Activated CD8-positive, alpha-beta T cell treated with anti-CD3 and anti-CD28 coated beads, Interleukin-2, amount 10 ng/mL, durations not matched to agents 7 days and 5 days (primary cell): ENCODE data around the gene FIS1. TPM values are rescaled to one million over a fixed set of nuclear protein-coding genes. Genes with fewer than 3 reads are reported as not detected.

ENCODE experiments used
- ATAC-seq: fragments of 150-1000 bp; cut with Tn5 transposase; one replicate; pipeline ENCODE4 v1.10.0; 2021; ENCODE audit warnings: moderate library complexity
- CTCF ChIA-PET: fragments of 350-600 bp; sonication (Branson Sonifier 250); formaldehyde crosslinking; loops from one replicate; lab custom pipeline; 2021; ENCODE audit warnings: antibody characterized with exemption; lab: Charles Lee
- POLR2A ChIA-PET: fragments of 350-600 bp; sonication (Branson Sonifier 250); formaldehyde crosslinking; loops from one replicate; lab custom pipeline; 2021; ENCODE audit warnings: antibody characterized with exemption; lab: Charles Lee
- DNase-seq: peaks from one replicate; pipeline ENCODE4 v3.0.0-alpha.2; 2020
- H3K27ac Mint-ChIP-seq: one replicate; pipeline ENCODE4 v1.8.0; 2021; ENCODE audit warnings: mild to moderate bottlenecking, mixed read lengths
- H3K27me3 Mint-ChIP-seq: one replicate; pipeline ENCODE4 v1.8.0; 2021; ENCODE audit warnings: low read depth, mixed read lengths
- H3K36me3 Mint-ChIP-seq: one replicate; pipeline ENCODE4 v1.8.0; 2021; ENCODE audit warnings: low read depth, mixed read lengths
- H3K4me1 Mint-ChIP-seq: one replicate; pipeline ENCODE4 v1.8.0; 2021; ENCODE audit warnings: low read depth, mixed read lengths
- H3K4me3 Mint-ChIP-seq: one replicate; pipeline ENCODE4 v1.8.0; 2021; ENCODE audit warnings: mild to moderate bottlenecking, mixed read lengths
- H3K9me3 Mint-ChIP-seq: one replicate; pipeline ENCODE4 v1.8.0; 2022; ENCODE audit warnings: mixed read lengths; ENCODE audit not compliant: insufficient read depth
- total RNA-seq, 2 experiments: library from RNA; stranded (reverse); gene quantifications; one replicate each; pipeline ENCODE4 v1.2.3, GENCODE V29; 2021

FIS1 gene
- total RNA-seq, 2 experiments from 2014 or later, result 103 to 108 TPM

GRCh38 chr7:101238226-101239182, 6.4 kb downstream of the FIS1 start:
- Mint-ChIP-seq H3K27ac (no peak overlapping the region), H3K4me1 (peaks cover 10% of the 10 kb centered on the region), H3K4me3 (no peak overlapping the region), H3K9me3 (no peaks in the 10 kb centered on the region), H3K27me3 (no peaks in the 10 kb centered on the region), H3K36me3 (peaks cover 4% of the 10 kb centered on the region)
- no peak for ATAC-seq
- ChIA-PET POLR2A (no interaction called here), CTCF (no interaction called here)
- DNase-seq, result no peak

- Mint-ChIP-seq H3K36me3 (peaks cover 4% of the 10 kb centered on the region), H3K4me3 (no peak within 1 kb of the TSS), H3K4me1 (peaks cover 5% of the 10 kb centered on the region), H3K27ac (no peak within 1 kb of the TSS), H3K9me3 (no peaks in the 10 kb centered on the region), H3K27me3 (no peaks in the 10 kb centered on the region)
- CTCF ChIA-PET, result interaction anchor here (1.3 to 3.7 kb wide), 2 partner anchors 7 to 12 kb away, joined by 3 to 19 read pairs; partner anchors contain the start of gene FIS1
- no peak for ATAC-seq
- POLR2A ChIA-PET, result no interaction called here
- DNase-seq, result no peak
Measured at GRCh38 chr7:101237206-101238067, 7.4 kb downstream of the FIS1 start, which contains the start of gene CLDN15. Gene CLDN15, minus strand, starts transcription at chr7:101237802. Its CDS starts 221 bp downstream, at chr7:101237581.

GRCh38 chr7:101236292-101236835, 8.5 kb downstream of the FIS1 start:
- DNase-seq (no peak), ATAC-seq (no peak)
- Mint-ChIP-seq H3K4me3 (no peak overlapping the region), H3K36me3 (peaks cover 8% of the 10 kb centered on the region), H3K27me3 (no peaks in the 10 kb centered on the region), H3K27ac (no peak overlapping the region), H3K9me3 (no peaks in the 10 kb centered on the region), H3K4me1 (peaks cover 5% of the 10 kb centered on the region)
- POLR2A ChIA-PET, result no interaction called here
- CTCF ChIA-PET, result interaction anchor here (3.7 kb wide), 1 partner anchor 8 kb away, joined by 19 read pairs; the partner anchor contains the start of gene FIS1

- ChIA-PET CTCF (interaction anchor here (0.8 to 3.7 kb wide), 2 partner anchors 9 to 47 kb away, joined by 3 to 19 read pairs; partner anchors contain the start of gene FIS1), POLR2A (no interaction called here)
- Mint-ChIP-seq H3K27me3 (no peaks in the 10 kb centered on the region), H3K9me3 (no peaks in the 10 kb centered on the region), H3K36me3 (peaks cover 9% of the 10 kb centered on the region), H3K4me3 (no peak overlapping the region), H3K27ac (no peak overlapping the region), H3K4me1 (peaks cover 8% of the 10 kb centered on the region)
- ATAC-seq (no peak), DNase-seq (no peak)
Measured at GRCh38 chr7:101235522-101235921, 9.4 kb downstream of the FIS1 start.

- peaks cover 11% of the 10 kb centered on the region for H3K36me3 Mint-ChIP-seq
- H3K27ac Mint-ChIP-seq, result no peak overlapping the region
- no peak overlapping the region for H3K4me3 Mint-ChIP-seq
- CTCF ChIA-PET, result interaction anchor here (0.8 to 3.7 kb wide), 2 partner anchors 9 to 47 kb away, joined by 3 to 19 read pairs; partner anchors contain the start of gene FIS1
- no peaks in the 10 kb centered on the region for H3K27me3 Mint-ChIP-seq
- no peaks in the 10 kb centered on the region for H3K9me3 Mint-ChIP-seq
- POLR2A ChIA-PET, result no interaction called here
- no peak for ATAC-seq
- no peak for DNase-seq
- H3K4me1 Mint-ChIP-seq, result peaks cover 10% of the 10 kb centered on the region
Measured at GRCh38 chr7:101235050-101235449, 9.8 kb downstream of the FIS1 start.

- POLR2A ChIA-PET, result no interaction called here
- no peak overlapping the region for H3K27ac Mint-ChIP-seq
- H3K27me3 Mint-ChIP-seq, result no peaks in the 10 kb centered on the region
- H3K4me1 Mint-ChIP-seq, result peaks cover 10% of the 10 kb centered on the region
- H3K9me3 Mint-ChIP-seq, result no peaks in the 10 kb centered on the region
- no peak overlapping the region for H3K4me3 Mint-ChIP-seq
- CTCF ChIA-PET, result interaction anchor here (0.8 to 3.7 kb wide), 2 partner anchors 9 to 48 kb away, joined by 3 to 19 read pairs; partner anchors contain the start of gene FIS1
- ATAC-seq, result no peak
- peaks cover 11% of the 10 kb centered on the region for H3K36me3 Mint-ChIP-seq
- DNase-seq, result no peak
Measured at GRCh38 chr7:101234636-101235035, 10.2 kb downstream of the FIS1 start.

- peaks cover 13% of the 10 kb centered on the region for H3K36me3 Mint-ChIP-seq
- H3K9me3 Mint-ChIP-seq, result no peaks in the 10 kb centered on the region
- ChIA-PET POLR2A (no interaction called here), CTCF (interaction anchor here (3.7 kb wide), 1 partner anchor 10 kb away, joined by 19 read pairs; the partner anchor contains the start of gene FIS1)
- DNase-seq (no peak), ATAC-seq (no peak)
- no peak overlapping the region for H3K4me3 Mint-ChIP-seq
- H3K4me1 Mint-ChIP-seq, result peaks cover 6% of the 10 kb centered on the region
- H3K27ac Mint-ChIP-seq, result no peak overlapping the region
- H3K27me3 Mint-ChIP-seq, result no peaks in the 10 kb centered on the region
Measured at GRCh38 chr7:101233907-101234547, 10.9 kb downstream of the FIS1 start.

DNA sequence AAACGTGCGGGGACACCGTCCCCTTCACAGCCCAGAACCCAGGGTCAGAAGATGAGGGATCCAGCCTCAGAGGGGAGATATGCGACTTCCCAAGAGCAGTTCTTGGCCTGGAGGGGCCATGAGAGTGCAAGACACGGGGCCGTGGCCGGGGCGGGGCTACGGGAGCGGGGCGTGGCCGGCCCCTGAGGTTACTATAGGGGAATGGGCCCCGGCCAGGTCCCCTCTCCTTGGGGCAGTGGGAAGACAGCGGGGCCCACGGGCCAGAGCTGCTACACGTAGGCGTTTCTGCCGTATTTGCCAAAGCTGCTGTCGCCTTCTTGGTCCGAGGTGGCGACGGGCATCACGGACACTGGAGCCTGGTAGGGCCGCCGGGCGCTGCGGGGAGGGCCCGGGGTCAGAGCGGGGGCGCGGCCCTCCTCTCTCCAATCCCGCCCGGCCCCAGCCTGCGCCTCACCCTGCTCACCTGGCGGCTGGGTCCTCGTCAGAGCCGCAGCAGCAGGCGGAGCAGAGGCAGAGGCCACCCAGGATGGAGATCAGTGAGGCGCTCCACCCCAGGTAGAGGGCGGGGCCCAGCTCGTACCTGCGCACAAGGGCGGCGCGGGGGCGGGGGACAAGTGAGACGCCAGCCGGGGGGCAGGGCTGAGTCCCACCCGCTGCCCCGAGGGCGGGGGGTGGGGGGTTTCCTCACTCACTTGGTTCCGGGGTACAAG, 12.6 kb downstream of the FIS1 start:
- ATAC-seq, result no peak
- ChIA-PET CTCF (interaction anchor here (0.6 kb wide), 1 partner anchor 15 kb away, joined by 3 read pairs; the partner anchor contains the start of gene PLOD3), POLR2A (no interaction called here)
- H3K9me3 Mint-ChIP-seq, result no peaks in the 10 kb centered on the region
- no peaks in the 10 kb centered on the region for H3K27me3 Mint-ChIP-seq
- H3K4me1 Mint-ChIP-seq, result peaks cover 6% of the 10 kb centered on the region
- peaks cover 17% of the 10 kb centered on the region for H3K36me3 Mint-ChIP-seq
- no peak for DNase-seq
- H3K27ac Mint-ChIP-seq, result no peak overlapping the region
- no peak overlapping the region for H3K4me3 Mint-ChIP-seq

DNA sequence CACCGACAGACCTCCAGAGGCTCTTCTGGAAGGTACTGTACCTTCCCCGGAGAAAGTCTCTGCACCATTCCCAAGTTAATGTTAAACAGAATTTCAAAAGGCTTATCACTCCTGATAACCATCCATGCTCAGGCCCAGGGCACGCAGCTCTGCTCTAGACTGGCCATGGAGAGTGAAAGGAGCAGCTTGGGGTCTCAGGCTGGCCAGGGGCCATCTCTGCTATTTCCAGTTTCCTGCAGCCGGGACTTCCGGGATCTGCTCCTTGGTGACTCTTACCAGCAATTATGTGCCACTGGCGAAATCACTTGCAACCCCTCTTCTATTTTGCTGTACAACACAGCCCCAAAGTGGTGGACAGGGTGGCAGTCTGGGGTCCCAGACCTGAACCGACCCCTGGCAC, 13.2 kb downstream of the FIS1 start:
- Mint-ChIP-seq H3K9me3 (no peaks in the 10 kb centered on the region), H3K36me3 (peaks cover 17% of the 10 kb centered on the region), H3K27me3 (no peaks in the 10 kb centered on the region), H3K4me3 (no peak overlapping the region), H3K4me1 (peaks cover 6% of the 10 kb centered on the region), H3K27ac (no peak overlapping the region)
- DNase-seq, result no peak
- no peak for ATAC-seq
- ChIA-PET POLR2A (no interaction called here), CTCF (no interaction called here)

DNA sequence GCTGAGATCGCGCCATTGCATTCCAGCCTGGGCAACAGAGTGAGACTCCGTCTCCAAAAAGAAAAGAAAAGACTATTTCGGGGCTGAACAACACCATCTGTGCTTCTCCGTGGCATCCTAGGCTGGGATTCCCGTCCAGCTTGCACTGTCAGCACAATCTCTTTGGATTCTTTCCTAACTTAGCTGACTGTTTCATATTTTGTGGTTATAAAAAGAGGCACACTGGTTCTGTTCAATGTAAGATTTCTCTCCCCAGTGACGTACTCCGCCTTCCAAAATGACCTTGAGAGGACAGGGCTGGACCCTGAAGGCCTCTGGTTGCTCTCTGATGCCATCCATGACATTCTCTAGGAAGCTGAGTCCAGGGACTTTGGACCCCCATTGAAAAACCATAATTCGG, 18.2 kb downstream of the FIS1 start:
- Mint-ChIP-seq H3K4me1 (peaks cover 12% of the 10 kb centered on the region), H3K4me3 (no peak overlapping the region)

More for the DNA sequence above, 18.2 kb downstream of the FIS1 start:
- POLR2A ChIA-PET, result interaction anchor here (0.7 kb wide), 1 partner anchor 8 kb away, joined by 3 read pairs; the partner anchor contains the start of gene ZNHIT1
- CTCF ChIA-PET, result interaction anchor here (1.2 to 1.6 kb wide), 2 partner anchors 9 to 56 kb away, joined by 3 to 5 read pairs; partner anchors contain the start of genes PLOD3 and ZNHIT1
- Mint-ChIP-seq H3K27ac (no peak overlapping the region), H3K36me3 (peaks cover 42% of the 10 kb centered on the region), H3K9me3 (no peaks in the 10 kb centered on the region), H3K27me3 (no peaks in the 10 kb centered on the region)
- DNase-seq, result no peak
- no peak for ATAC-seq
